Measurements from ENCODE around the gene PPAN.

The PPAN gene

DNA sequence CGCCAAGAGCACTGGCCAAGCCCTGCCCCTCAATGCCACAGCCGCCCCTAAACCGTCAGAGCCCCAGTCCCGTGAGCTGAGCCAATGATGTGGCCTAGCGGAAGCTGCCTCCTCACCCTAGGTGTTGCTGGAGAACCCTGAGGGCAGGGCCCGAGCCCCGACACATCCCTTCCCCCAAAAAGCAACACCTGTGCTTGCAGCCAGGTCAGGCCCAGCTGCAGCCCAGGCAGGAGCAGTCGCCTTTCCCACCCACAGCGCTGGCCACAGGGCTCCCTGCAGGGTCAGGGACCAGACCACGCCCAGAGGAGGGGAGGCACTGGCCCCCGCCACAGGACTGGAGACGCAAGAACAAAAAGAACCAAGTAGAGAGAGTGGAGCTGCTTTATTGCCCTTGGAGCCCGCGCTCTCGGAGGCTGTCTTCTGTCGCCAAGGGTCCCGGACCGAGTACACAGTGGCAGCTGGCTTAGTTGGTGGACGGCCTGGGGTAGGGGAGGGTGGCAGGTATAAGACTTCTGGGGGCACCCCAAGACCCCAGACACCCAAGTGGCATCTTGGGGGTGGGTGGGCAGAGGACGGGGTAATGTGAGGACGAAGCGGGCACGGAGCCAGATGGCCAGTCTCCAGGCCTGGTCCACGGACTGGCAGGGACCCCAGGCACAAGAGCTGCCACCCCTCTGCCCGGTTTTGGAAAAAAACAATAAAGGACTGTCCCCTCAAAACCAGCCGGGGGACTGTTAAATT lies 8.7 kb downstream of the PPAN start (continued):
- TF ChIP-seq MZF1 (tag by site-specific recombination; IDR thresholded peaks at IDR 0.05; ENCODE audit: borderline replicate concordance) (0 out of 2 replicates have a peak, but pooled peaks have one; percentile 18), ZNF202 (tag by site-specific recombination; IDR thresholded peaks at IDR 0.05; ENCODE audit: borderline replicate concordance) (no peak), ZNF174 (tag by site-specific recombination; IDR thresholded peaks at IDR 0.05) (no peak), ZNF416 (tag by site-specific recombination; IDR thresholded peaks at IDR 0.05) (no peak), ZNF140 (tag by site-specific recombination; IDR thresholded peaks at IDR 0.05) (no peak), ZNF132 (tag by site-specific recombination; IDR thresholded peaks at IDR 0.05; ENCODE audit: borderline replicate concordance) (no peak), SCRT2 (tag by site-specific recombination; IDR thresholded peaks at IDR 0.05) (no peak; the same call in 1 of the 2 replicates), ZNF239 (tag by site-specific recombination; IDR thresholded peaks at IDR 0.05) (no peak), ZNF560 (tag by site-specific recombination; IDR thresholded peaks at IDR 0.05; ENCODE audit: borderline replicate concordance) (no peak), ZNF366 (tag by site-specific recombination; conservative IDR thresholded peaks at IDR 0.05) (no peak), ZNF114 (tag by site-specific recombination; IDR thresholded peaks at IDR 0.05) (no peak), ZSCAN23 (tag by site-specific recombination; IDR thresholded peaks at IDR 0.05) (no peak), ZNF658 (tag by site-specific recombination; IDR thresholded peaks at IDR 0.05) (no peak), ZNF791 (tag by site-specific recombination; IDR thresholded peaks at IDR 0.05) (no peak), ZEB2 (tag by site-specific recombination; IDR thresholded peaks at IDR 0.05) (peak; percentile 49; the same call in 1 of the 2 replicates), OVOL3 (tag by site-specific recombination; IDR thresholded peaks at IDR 0.05) (no peak), ZBTB20 (tag by site-specific recombination; IDR thresholded peaks at IDR 0.05) (peak; percentile 56; the same call in 1 of the 2 replicates), HOXC10 (CRISPR knock-in tag; IDR thresholded peaks at IDR 0.05) (no peak), GFI1B (tag by site-specific recombination; IDR thresholded peaks at IDR 0.05) (no peak)
- TF ChIP-seq, protein P1, sequence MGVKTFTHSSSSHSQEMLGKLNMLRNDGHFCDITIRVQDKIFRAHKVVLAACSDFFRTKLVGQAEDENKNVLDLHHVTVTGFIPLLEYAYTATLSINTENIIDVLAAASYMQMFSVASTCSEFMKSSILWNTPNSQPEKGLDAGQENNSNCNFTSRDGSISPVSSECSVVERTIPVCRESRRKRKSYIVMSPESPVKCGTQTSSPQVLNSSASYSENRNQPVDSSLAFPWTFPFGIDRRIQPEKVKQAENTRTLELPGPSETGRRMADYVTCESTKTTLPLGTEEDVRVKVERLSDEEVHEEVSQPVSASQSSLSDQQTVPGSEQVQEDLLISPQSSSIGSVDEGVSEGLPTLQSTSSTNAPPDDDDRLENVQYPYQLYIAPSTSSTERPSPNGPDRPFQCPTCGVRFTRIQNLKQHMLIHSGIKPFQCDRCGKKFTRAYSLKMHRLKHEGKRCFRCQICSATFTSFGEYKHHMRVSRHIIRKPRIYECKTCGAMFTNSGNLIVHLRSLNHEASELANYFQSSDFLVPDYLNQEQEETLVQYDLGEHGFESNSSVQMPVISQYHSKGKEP (tag by site-specific recombination; IDR thresholded peaks at IDR 0.05): peak; percentile 4; the same call in 1 of the 2 replicates
- TF ChIP-seq, protein P2, sequence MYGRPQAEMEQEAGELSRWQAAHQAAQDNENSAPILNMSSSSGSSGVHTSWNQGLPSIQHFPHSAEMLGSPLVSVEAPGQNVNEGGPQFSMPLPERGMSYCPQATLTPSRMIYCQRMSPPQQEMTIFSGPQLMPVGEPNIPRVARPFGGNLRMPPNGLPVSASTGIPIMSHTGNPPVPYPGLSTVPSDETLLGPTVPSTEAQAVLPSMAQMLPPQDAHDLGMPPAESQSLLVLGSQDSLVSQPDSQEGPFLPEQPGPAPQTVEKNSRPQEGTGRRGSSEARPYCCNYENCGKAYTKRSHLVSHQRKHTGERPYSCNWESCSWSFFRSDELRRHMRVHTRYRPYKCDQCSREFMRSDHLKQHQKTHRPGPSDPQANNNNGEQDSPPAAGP (tag by site-specific recombination; IDR thresholded peaks at IDR 0.05): peak; percentile 15; the same call in 1 of the 2 replicates
- TF ChIP-seq, protein P3, sequence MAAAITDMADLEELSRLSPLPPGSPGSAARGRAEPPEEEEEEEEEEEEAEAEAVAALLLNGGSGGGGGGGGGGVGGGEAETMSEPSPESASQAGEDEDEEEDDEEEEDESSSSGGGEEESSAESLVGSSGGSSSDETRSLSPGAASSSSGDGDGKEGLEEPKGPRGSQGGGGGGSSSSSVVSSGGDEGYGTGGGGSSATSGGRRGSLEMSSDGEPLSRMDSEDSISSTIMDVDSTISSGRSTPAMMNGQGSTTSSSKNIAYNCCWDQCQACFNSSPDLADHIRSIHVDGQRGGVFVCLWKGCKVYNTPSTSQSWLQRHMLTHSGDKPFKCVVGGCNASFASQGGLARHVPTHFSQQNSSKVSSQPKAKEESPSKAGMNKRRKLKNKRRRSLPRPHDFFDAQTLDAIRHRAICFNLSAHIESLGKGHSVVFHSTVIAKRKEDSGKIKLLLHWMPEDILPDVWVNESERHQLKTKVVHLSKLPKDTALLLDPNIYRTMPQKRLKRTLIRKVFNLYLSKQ (tag by site-specific recombination; IDR thresholded peaks at IDR 0.05; ENCODE audit: borderline replicate concordance): no peak
- TF ChIP-seq, protein P4, sequence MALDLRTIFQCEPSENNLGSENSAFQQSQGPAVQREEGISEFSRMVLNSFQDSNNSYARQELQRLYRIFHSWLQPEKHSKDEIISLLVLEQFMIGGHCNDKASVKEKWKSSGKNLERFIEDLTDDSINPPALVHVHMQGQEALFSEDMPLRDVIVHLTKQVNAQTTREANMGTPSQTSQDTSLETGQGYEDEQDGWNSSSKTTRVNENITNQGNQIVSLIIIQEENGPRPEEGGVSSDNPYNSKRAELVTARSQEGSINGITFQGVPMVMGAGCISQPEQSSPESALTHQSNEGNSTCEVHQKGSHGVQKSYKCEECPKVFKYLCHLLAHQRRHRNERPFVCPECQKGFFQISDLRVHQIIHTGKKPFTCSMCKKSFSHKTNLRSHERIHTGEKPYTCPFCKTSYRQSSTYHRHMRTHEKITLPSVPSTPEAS (tag by site-specific recombination; IDR thresholded peaks at IDR 0.05): no peak
- TF ChIP-seq, protein P5, sequence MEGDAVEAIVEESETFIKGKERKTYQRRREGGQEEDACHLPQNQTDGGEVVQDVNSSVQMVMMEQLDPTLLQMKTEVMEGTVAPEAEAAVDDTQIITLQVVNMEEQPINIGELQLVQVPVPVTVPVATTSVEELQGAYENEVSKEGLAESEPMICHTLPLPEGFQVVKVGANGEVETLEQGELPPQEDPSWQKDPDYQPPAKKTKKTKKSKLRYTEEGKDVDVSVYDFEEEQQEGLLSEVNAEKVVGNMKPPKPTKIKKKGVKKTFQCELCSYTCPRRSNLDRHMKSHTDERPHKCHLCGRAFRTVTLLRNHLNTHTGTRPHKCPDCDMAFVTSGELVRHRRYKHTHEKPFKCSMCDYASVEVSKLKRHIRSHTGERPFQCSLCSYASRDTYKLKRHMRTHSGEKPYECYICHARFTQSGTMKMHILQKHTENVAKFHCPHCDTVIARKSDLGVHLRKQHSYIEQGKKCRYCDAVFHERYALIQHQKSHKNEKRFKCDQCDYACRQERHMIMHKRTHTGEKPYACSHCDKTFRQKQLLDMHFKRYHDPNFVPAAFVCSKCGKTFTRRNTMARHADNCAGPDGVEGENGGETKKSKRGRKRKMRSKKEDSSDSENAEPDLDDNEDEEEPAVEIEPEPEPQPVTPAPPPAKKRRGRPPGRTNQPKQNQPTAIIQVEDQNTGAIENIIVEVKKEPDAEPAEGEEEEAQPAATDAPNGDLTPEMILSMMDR (tag by site-specific recombination; IDR thresholded peaks at IDR 0.05): no peak
- TF ChIP-seq, protein P6, sequence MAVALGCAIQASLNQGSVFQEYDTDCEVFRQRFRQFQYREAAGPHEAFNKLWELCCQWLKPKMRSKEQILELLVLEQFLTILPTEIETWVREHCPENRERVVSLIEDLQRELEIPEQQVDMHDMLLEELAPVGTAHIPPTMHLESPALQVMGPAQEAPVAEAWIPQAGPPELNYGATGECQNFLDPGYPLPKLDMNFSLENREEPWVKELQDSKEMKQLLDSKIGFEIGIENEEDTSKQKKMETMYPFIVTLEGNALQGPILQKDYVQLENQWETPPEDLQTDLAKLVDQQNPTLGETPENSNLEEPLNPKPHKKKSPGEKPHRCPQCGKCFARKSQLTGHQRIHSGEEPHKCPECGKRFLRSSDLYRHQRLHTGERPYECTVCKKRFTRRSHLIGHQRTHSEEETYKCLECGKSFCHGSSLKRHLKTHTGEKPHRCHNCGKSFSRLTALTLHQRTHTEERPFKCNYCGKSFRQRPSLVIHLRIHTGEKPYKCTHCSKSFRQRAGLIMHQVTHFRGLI (tag by site-specific recombination; IDR thresholded peaks at IDR 0.05): no peak
- TF ChIP-seq, protein P7, sequence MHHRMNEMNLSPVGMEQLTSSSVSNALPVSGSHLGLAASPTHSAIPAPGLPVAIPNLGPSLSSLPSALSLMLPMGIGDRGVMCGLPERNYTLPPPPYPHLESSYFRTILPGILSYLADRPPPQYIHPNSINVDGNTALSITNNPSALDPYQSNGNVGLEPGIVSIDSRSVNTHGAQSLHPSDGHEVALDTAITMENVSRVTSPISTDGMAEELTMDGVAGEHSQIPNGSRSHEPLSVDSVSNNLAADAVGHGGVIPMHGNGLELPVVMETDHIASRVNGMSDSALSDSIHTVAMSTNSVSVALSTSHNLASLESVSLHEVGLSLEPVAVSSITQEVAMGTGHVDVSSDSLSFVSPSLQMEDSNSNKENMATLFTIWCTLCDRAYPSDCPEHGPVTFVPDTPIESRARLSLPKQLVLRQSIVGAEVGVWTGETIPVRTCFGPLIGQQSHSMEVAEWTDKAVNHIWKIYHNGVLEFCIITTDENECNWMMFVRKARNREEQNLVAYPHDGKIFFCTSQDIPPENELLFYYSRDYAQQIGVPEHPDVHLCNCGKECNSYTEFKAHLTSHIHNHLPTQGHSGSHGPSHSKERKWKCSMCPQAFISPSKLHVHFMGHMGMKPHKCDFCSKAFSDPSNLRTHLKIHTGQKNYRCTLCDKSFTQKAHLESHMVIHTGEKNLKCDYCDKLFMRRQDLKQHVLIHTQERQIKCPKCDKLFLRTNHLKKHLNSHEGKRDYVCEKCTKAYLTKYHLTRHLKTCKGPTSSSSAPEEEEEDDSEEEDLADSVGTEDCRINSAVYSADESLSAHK (tag by site-specific recombination; IDR thresholded peaks at IDR 0.05): no peak
- TF ChIP-seq, protein P8, sequence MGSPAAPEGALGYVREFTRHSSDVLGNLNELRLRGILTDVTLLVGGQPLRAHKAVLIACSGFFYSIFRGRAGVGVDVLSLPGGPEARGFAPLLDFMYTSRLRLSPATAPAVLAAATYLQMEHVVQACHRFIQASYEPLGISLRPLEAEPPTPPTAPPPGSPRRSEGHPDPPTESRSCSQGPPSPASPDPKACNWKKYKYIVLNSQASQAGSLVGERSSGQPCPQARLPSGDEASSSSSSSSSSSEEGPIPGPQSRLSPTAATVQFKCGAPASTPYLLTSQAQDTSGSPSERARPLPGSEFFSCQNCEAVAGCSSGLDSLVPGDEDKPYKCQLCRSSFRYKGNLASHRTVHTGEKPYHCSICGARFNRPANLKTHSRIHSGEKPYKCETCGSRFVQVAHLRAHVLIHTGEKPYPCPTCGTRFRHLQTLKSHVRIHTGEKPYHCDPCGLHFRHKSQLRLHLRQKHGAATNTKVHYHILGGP (tag by site-specific recombination; IDR thresholded peaks at IDR 0.05): no peak
